GM18526 (cell line): ENCODE data around the gene CA4.

ENCODE experiments used
- POLR2A ChIP-seq: IDR thresholded peaks from 3 replicates; pipeline ENCODE4 v1.6.1; 2011; ENCODE audit not compliant: insufficient read length; ENCODE audit errors: extremely low read depth

CA4 gene

DNA sequence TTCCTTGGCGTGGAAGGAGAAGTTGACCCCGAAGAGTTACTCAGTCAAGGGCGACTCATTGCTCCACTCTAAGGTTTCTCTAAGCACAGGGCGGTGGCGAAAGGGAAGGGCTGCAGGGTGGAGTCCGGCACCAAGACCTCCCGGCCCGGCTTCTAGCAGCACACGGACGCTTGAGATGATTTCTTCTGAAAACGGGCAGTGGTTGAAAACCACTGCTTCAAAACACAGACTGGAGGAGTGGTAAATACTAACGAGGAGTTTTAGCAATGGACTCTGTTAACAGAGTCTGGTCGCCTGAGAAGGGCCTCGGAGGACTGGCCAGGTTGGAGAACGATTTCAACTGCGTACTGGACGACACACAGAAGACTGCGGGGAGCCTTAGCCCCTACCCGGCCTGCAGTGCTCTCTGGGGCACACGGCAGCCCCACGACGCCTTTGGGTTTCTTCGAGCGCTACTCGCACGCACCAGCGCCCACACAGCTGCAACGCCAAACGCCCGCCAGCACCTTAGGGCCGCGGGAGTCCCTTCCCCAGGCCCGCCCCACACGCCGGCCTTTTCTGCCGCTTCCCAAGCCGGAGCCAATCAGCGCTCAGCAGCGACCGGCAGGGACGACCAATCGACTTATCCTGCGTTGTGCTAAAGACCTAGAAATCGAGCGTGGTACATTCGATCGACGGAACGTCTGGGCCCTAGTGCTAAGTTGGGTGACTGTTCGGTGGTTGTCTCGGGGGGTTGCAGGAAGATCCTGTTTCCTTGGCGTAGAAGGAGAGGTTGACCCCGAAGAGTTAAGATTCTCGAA, 14.4 kb upstream of the CA4 start:
- peak; percentile 73 for TF ChIP-seq POLR2A

DNA sequence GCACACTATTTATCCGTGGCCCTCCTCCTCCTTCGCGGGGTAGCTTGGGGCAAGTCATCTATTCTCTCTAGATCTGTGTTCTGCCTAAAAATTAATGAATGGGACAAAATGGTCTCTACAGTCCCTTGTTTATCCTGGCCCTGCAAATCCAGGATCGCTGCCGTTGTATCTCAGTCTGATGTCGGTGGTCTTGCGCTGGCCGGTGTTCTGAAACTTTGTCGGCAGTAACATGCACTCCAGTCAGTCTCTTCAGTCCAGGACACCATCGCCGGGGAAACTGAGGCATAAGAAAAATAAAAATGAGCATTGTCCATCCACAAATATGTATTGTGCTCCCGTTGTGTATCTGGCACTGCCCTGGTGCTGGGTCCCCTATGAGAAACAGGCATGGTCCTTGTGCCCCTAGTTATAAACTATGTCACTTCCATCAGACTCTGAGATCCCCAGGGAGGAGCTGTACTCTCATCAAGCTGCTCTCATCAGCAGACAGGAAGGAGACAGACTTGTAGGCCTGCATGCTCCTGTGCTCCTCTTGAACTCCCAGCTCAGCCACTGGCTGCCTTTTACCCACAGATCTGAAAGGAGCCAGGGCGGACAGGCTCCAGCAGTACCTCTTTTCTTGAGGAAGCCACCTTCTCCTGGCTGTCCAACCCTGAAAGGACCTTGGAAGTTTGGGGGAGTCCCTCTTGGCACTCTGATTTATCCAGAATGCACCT, 13.7 kb upstream of the CA4 start:
- no peak for TF ChIP-seq POLR2A

- no peak for TF ChIP-seq POLR2A
Measured at GRCh38 chr17:60137731-60138130, 12.0 kb upstream of the CA4 start.

GRCh38 chr17:60138769-60139437, 10.9 kb upstream of the CA4 start:
- TF ChIP-seq POLR2A = no peak

GRCh38 chr17:60139438-60140285, 10.1 kb upstream of the CA4 start:
- no peak for TF ChIP-seq POLR2A

GRCh38 chr17:60141111-60142018, 8.4 kb upstream of the CA4 start:
- no peak for TF ChIP-seq POLR2A

DNA sequence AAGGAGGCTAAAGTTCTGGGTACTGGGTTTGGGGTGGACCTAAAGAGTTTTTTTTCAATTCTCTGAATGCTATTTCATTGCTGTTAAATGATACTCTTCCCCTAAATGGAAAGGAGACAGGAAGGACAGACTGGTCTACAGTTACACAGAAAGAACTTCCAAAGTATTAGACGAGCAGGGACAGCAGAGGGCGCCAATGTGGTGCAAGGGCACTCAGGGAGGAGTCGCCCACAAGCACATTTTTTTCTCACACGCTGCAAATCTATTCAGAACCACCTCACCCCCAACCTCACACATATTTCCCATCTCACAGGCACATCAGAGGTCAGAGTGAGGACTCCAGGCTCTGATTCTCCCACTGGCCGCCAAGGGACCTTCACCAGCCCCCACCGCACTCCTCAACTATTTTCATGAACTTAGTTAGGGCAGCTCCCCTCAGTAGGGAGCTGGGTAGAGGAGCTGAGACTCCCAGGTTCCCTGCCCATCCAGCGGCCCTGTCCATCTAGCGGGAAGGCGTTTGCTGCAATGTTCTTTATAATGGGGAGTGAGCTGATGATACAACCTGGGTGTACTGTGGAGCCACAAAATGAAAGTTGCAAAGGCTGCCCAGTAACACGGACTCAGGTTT, 6.8 kb upstream of the CA4 start:
- TF ChIP-seq POLR2A = no peak

DNA sequence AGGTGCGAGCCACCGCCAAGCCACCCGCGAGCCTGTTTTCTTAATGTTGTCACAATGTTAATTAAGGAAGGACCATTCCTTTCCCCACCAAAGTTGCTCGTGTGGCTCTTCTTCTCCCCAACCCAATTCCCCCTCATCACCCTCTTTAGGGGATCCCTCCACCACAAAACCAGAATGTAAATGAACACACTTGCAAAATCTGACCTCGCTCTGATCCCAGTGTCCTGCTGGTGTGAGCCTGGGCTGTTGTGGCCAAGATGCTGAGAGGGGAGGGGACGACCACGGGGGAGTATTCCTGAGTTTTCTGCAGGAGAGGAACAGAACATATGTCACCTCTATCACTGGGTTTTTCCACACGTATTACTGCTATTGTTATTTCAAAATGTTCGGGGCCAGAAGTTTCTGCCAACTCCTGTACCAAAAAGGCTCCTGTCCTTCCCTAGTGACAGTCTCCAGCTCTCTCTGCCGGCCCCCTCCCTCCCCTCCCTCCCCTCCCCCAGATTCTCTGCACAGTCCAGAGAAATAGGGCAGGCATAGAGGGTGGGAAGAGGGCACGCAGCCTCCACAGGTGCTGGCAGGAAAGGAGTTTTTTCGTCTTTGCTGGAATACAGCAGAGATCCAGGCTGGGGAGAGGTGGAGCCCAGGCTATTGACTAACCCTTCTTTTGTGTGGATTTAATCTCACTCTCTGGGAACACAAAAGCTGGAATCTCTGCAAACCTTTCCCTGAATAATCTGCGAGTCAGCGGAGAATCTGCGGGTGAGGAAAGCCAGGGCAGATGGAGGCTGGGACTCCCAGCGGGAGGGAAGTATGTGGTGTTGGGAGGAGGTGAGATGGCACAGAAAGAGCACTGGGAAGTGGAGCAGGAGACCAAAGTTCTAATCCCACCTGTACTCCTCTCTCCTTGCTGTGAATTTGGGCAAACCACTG, 4.5 kb upstream of the CA4 start:
- TF ChIP-seq POLR2A = no peak

- no peak for TF ChIP-seq POLR2A
Measured at GRCh38 chr17:60146206-60146605, 3.6 kb upstream of the CA4 start.

DNA sequence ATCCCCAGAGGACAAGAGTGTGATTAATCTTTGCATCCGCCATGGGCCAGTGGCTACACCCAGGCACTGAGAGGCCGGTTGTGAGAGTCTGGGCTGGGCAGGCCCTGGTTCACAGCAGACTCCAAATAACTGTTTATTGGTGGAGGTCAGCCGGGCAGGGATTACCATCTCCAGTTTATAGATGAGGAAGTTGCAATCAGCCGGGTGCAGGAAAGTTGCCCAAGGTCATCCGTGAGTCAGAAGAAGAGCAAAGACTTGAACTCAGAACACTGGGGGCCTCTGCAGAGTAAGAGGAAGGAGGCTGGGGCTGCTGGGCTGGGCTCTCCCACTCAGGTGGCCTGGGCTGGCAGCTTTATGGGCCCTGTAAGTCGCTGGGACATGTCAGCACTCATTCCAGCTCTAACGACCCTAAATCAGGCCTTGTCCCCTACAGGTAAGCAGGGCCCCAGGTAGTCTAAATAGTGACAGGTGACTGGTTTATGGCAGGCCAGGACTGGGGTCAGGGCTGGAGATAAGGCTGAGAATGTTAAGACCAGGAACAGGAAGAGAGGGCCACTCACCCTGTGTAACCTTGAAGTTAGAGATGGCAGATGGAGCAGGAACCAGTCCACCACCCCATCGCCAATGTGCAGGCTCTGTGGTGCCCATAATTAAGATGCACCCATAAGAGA, 2.1 kb upstream of the CA4 start:
- TF ChIP-seq POLR2A = no peak

- TF ChIP-seq POLR2A = no peak
Measured at GRCh38 chr17:60148373-60148772, 1.4 kb upstream of the CA4 start.

DNA sequence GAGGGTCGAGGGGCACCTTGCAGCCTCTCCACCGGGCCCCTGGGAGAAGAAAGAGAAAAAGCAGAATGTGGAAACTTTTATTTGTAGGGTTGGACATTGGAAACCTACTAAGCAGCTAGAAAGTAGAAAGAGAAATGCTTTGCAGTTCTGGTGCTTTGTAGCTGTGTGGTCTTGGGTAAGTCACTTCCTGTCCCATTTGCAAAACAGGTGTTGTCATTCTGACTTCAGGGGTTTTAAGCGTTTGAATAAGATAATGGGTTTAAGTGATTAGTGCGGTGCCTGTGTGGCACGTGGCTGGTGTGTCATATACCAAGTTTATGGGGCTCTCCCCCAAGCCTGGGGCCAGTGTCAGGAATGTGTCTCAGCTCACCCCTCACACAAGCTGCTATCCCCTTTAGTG, 1.6 kb downstream of the CA4 start:
- TF ChIP-seq POLR2A = no peak
